ENCODE measurements around the gene LRRC1.

DNA sequence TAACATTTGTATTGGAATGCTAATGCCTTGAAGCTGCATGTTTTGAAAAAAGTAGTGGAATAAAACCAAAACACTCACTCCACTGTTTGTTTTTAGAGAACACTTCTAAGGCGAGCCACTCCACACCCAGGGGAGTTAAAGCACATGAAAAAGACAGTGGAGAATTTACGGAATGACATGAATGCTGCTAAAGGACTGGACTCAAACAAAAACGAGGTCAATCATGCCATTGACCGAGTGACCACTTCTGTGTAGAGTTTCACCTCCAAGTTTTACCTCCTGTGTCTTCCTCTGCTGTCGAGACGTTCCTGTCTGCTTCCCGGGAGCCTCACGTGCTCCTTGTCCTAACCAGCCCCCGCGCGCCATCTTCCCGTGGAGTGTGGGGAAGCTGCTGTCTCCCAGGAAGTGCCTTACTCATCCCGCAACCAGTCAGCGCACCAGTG lies 127.8 kb downstream of the LRRC1 start:
- TF ChIP-seq CREB1 (CRISPR knock-in tag; IDR thresholded peaks at IDR 0.05; ENCODE audit: low read depth) (no peak), POLR2AphosphoS5 (IDR thresholded peaks at IDR 0.05; ENCODE audit: low read depth) (no peak), CTCF (conservative IDR thresholded peaks at IDR 0.05; ENCODE audit: low read depth in 2 of 2) (no peak; a peak in 1 of 4 replicates), EZH2 (IDR thresholded peaks at IDR 0.05; ENCODE audit: low read depth, unreplicated experiment) (no peak), ETS1 (IDR thresholded peaks at IDR 0.05) (no peak), EZH2phosphoT487 (IDR thresholded peaks at IDR 0.05; ENCODE audit: unreplicated experiment) (no peak), ZNF331 (CRISPR knock-in tag; IDR thresholded peaks at IDR 0.05; ENCODE audit: low read depth) (no peak), JUNB (IDR thresholded peaks at IDR 0.05; ENCODE audit: unreplicated experiment) (no peak), STAT1 (IDR thresholded peaks at IDR 0.05; ENCODE audit: unreplicated experiment) (no peak)
- TF ChIP-seq, protein P1, sequence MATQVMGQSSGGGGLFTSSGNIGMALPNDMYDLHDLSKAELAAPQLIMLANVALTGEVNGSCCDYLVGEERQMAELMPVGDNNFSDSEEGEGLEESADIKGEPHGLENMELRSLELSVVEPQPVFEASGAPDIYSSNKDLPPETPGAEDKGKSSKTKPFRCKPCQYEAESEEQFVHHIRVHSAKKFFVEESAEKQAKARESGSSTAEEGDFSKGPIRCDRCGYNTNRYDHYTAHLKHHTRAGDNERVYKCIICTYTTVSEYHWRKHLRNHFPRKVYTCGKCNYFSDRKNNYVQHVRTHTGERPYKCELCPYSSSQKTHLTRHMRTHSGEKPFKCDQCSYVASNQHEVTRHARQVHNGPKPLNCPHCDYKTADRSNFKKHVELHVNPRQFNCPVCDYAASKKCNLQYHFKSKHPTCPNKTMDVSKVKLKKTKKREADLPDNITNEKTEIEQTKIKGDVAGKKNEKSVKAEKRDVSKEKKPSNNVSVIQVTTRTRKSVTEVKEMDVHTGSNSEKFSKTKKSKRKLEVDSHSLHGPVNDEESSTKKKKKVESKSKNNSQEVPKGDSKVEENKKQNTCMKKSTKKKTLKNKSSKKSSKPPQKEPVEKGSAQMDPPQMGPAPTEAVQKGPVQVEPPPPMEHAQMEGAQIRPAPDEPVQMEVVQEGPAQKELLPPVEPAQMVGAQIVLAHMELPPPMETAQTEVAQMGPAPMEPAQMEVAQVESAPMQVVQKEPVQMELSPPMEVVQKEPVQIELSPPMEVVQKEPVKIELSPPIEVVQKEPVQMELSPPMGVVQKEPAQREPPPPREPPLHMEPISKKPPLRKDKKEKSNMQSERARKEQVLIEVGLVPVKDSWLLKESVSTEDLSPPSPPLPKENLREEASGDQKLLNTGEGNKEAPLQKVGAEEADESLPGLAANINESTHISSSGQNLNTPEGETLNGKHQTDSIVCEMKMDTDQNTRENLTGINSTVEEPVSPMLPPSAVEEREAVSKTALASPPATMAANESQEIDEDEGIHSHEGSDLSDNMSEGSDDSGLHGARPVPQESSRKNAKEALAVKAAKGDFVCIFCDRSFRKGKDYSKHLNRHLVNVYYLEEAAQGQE (IDR thresholded peaks at IDR 0.05; ENCODE audit: unreplicated experiment) = no peak
